ENCODE data around the gene ZYX.

- TF ChIP-seq, protein P1, sequence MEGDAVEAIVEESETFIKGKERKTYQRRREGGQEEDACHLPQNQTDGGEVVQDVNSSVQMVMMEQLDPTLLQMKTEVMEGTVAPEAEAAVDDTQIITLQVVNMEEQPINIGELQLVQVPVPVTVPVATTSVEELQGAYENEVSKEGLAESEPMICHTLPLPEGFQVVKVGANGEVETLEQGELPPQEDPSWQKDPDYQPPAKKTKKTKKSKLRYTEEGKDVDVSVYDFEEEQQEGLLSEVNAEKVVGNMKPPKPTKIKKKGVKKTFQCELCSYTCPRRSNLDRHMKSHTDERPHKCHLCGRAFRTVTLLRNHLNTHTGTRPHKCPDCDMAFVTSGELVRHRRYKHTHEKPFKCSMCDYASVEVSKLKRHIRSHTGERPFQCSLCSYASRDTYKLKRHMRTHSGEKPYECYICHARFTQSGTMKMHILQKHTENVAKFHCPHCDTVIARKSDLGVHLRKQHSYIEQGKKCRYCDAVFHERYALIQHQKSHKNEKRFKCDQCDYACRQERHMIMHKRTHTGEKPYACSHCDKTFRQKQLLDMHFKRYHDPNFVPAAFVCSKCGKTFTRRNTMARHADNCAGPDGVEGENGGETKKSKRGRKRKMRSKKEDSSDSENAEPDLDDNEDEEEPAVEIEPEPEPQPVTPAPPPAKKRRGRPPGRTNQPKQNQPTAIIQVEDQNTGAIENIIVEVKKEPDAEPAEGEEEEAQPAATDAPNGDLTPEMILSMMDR (IDR thresholded peaks at IDR 0.05; ENCODE audit: insufficient read depth, low read depth, low read length): no peak
- TF ChIP-seq EZH2 (IDR thresholded peaks at IDR 0.05; ENCODE audit: insufficient read depth, low read length): no peak
Observed at GRCh38 chr7:143367972-143368371, 13.2 kb upstream of the ZYX start.

Data from astrocyte (in vitro differentiated cells and primary cell).